HEK293 (cell line): ENCODE measurements around the gene PDE1C.

Experiments used
- CTCF ChIP-seq: fragments of 450-650 bp; formaldehyde crosslinking; IDR thresholded peaks from 2 replicates; pipeline ENCODE4 v1.5.1; 2016; ENCODE audit warnings: missing biosample characterization, missing genetic modification characterization
- KLF10 ChIP-seq: fragments of 450-650 bp; IDR thresholded peaks from 2 replicates; pipeline ENCODE4 v1.5.1; 2018; ENCODE audit warnings: missing biosample characterization, mild to moderate bottlenecking, missing genetic modification characterization
- KLF17 ChIP-seq: fragments of 450-650 bp; formaldehyde crosslinking; IDR thresholded peaks from 2 replicates; pipeline ENCODE4 v1.5.1; 2016; ENCODE audit warnings: missing biosample characterization, missing genetic modification characterization
- KLF7 ChIP-seq: fragments of 450-650 bp; formaldehyde crosslinking; IDR thresholded peaks from 2 replicates; pipeline ENCODE4 v1.5.1; 2016; ENCODE audit warnings: missing biosample characterization, missing genetic modification characterization, borderline replicate concordance
- MZF1 ChIP-seq: fragments of 450-650 bp; formaldehyde crosslinking; IDR thresholded peaks from 2 replicates; pipeline ENCODE4 v1.5.1; 2017; ENCODE audit warnings: missing biosample characterization, missing genetic modification characterization, borderline replicate concordance
- ZBTB7A ChIP-seq: fragments of 450-650 bp; formaldehyde crosslinking; IDR thresholded peaks from 2 replicates; pipeline ENCODE4 v1.5.1; 2016; ENCODE audit warnings: low read depth, missing biosample characterization, missing genetic modification characterization
- ZNF138 ChIP-seq: fragments of 450-650 bp; formaldehyde crosslinking; IDR thresholded peaks from 2 replicates; pipeline ENCODE4 v1.5.1; 2016; ENCODE audit warnings: missing biosample characterization, missing genetic modification characterization, borderline replicate concordance
- ZNF148 ChIP-seq: fragments of 450-650 bp; formaldehyde crosslinking; IDR thresholded peaks from 2 replicates; pipeline ENCODE4 v1.5.0; 2017; ENCODE audit warnings: missing biosample characterization, missing genetic modification characterization, borderline replicate concordance
- ZNF155 ChIP-seq: fragments of 450-650 bp; formaldehyde crosslinking; IDR thresholded peaks from 2 replicates; pipeline ENCODE4 v1.5.1; 2016; ENCODE audit warnings: missing biosample characterization, missing genetic modification characterization
- ZNF530 ChIP-seq: fragments of 450-650 bp; formaldehyde crosslinking; IDR thresholded peaks from 2 replicates; pipeline ENCODE4 v1.5.1; 2016; ENCODE audit warnings: low read depth, missing biosample characterization, missing genetic modification characterization
- ZNF600 ChIP-seq: fragments of 450-650 bp; formaldehyde crosslinking; IDR thresholded peaks from 2 replicates; pipeline ENCODE4 v1.5.1; 2016; ENCODE audit warnings: missing biosample characterization, missing genetic modification characterization
- ZNF658 ChIP-seq: fragments of 450-650 bp; formaldehyde crosslinking; IDR thresholded peaks from 2 replicates; pipeline ENCODE4; 2016; ENCODE audit warnings: missing biosample characterization, missing genetic modification characterization
- ZNF670 ChIP-seq: fragments of 450-650 bp; formaldehyde crosslinking; IDR thresholded peaks from 2 replicates; pipeline ENCODE4 v1.5.1; 2016; ENCODE audit warnings: missing biosample characterization, missing genetic modification characterization, low read depth
- ZXDB ChIP-seq: fragments of 450-650 bp; formaldehyde crosslinking; IDR thresholded peaks from 2 replicates; pipeline ENCODE4 v1.5.1; 2016; ENCODE audit warnings: missing biosample characterization, missing genetic modification characterization

- no peak for TF ChIP-seq CTCF
- no peak for TF ChIP-seq ZBTB7A (tag by site-specific recombination)
- no peak for TF ChIP-seq ZNF658 (tag by site-specific recombination)
- TF ChIP-seq KLF7 (tag by site-specific recombination): no peak
- no peak for TF ChIP-seq ZNF600 (tag by site-specific recombination)
- no peak for TF ChIP-seq ZNF155 (tag by site-specific recombination)
- no peak for TF ChIP-seq ZNF670
- no peak for TF ChIP-seq ZNF148 (tag by site-specific recombination)
- TF ChIP-seq MZF1 (tag by site-specific recombination): no peak
- no peak for TF ChIP-seq ZNF530 (tag by site-specific recombination)
- no peak for TF ChIP-seq ZNF138 (tag by site-specific recombination)
- no peak for TF ChIP-seq KLF17 (tag by site-specific recombination)
- TF ChIP-seq ZXDB (tag by site-specific recombination): no peak
- no peak for TF ChIP-seq KLF10 (tag by site-specific recombination)
Measured at GRCh38 chr7:31925753-31926454, 144.3 kb downstream of the PDE1C start.
